Measurements from ENCODE around the gene ICAM1. TPM values are rescaled to one million over a fixed set of nuclear protein-coding genes. Genes with fewer than 3 reads are reported as not detected.
A peak's percentile ranks its signal among the peaks of the same experiment; 100 is the strongest.

ICAM1 gene
- total and polyA plus RNA-seq, 2 of the 13 experiments (the other 11 are each of a cell fraction or from before 2014, with no cell fraction given): 37.9 to 98.4 TPM

DNA sequence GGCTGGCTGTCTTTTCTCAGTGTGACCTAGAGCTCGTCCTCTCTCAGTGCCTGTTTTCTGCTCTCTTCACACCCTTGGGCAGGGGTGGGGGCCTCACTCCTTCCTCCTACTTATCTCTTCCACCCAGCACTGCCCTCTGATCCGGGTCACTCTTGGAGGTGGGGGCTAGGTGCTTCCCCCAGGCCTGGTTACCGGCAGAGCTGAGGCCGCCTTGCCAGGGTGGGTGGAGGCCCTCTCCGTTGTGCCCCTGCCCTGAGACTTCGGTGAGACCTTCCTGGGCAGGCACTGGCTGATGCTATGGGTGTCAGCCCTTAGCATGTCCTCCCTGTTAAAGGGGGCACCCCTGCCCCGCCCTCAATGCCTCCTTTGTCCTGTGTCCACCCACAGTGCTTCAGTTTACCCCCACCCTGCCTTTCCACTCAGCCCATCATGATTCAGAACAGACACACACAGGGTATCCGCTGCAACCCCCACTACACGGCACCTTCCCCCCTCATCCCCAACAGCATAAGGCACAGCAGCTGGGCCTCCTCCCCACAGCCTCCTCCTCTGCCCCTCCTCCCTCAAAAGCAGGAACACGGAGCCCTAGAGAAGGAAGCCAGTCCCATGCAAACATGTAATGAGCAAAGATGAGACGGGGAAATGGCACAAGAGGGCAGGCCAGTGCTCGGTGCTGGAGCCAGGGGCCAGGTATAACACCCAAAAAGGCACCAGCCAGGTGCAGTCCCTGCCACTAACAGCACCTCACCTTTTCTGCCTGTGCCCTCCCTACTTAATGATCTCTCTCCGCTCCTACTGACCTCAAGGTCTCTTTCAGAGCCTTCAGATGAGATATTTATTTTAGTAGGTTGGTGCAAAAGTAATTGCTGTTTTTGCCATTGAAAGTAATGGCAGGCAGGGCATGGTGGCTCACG lies 28.9 kb downstream of the ICAM1 start (continued):
- TF ChIP-seq ZNF891 (CRISPR knock-in tag; IDR thresholded peaks at IDR 0.05) (0 out of 2 replicates have a peak, but pooled peaks have one; percentile 38), ZNF839 (CRISPR knock-in tag; IDR thresholded peaks at IDR 0.05; ENCODE audit: borderline replicate concordance) (no peak)

DNA sequence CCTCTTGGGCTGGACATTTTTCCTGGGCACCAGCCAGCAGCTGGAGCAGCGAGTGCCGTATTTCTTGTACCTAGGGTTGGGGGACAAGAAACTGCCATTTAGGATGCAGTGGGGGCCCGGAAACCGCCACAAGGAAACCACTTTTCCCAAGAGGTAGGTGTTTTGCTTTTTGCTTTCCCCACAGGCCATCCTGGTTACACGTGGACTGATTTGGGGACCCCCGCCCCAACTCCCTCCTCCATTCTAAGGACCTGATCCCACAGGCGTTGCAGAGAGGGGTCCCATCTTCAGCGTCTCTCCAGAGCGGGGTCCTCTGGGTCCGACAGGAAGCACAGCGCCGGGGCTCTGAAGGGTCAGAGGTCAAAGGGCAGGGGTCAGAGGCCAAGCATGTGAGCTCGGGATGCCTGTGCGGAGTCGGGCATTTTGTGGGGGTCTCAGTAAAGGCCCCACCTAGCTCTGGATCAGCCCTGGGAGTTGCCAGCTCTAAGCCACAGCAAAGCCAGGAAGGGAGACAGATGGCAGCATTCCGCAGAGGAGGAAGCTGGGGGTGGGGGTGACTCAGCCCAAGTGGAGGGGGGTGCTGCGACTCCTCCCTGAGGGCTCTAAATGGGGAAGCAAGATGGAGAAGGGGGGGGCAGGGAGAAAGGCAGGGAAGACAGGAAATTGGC lies 34.4 kb downstream of the ICAM1 start:
- FAIRE-seq (no peak), DNase-seq (ENCODE audit: low spot score) (no peak), ATAC-seq (no peak)
- peaks cover 10% of the 10 kb centered on the region for H3K4me1 ChIP-seq (ENCODE audit: insufficient read depth, low read length)
- no peaks in the 10 kb centered on the region for H4K20me1 ChIP-seq (ENCODE audit: insufficient read depth, low read length)
- no peaks in the 10 kb centered on the region for H3K79me2 ChIP-seq (ENCODE audit: insufficient read depth, low read length)
- no peak overlapping the region for H2AFZ ChIP-seq (ENCODE audit: low read length)
- BruUV-seq (replicated peaks): no TSS peak
- WGBS (ENCODE audit: low lambda C conversion rate): 95% methylated on average over 5 of the region's 17 CpGs
- in situ Hi-C loops (cut with HindIII; ENCODE audit: extremely low pct_ligation_motif_present, low pct_unique_long_range_greater_than_20kb) (no loop called here), intact Hi-C loops (cut with micrococcal nuclease; ENCODE audit: unreplicated experiment) (no loop called here)
- ChIA-PET POLR2A (no interaction called here), CTCF (ENCODE audit: low intra/inter-chr PET ratio, low total read pairs) (no interaction called here)
- H3K27ac ChIP-seq (ENCODE audit: extremely low read length, insufficient read depth, low read length): no peak overlapping the region
- no peak overlapping the region for H3K4me2 ChIP-seq (ENCODE audit: low read depth, low read length)
- peaks cover 0 to 4% of the 10 kb centered on the region in 2 experiments; a peak in 1 of 5 replicates for H3K36me3 ChIP-seq (replicated peaks in 1 of 2; ENCODE audit: control insufficient read depth in 1 of 2, insufficient read depth in 2 of 2, low read length in 2 of 2)
- no peak overlapping the region for H3K9ac ChIP-seq (ENCODE audit: insufficient read depth, low read depth, low read length)
- no peaks in the 10 kb centered on the region for H3K27me3 ChIP-seq (ENCODE audit: control insufficient read depth in 1 of 2, insufficient read depth in 2 of 2, low read length in 2 of 2)
- H3K9me3 ChIP-seq (ENCODE audit: low read length): no peaks in the 10 kb centered on the region
- H3K4me3 ChIP-seq (replicated peaks in 1 of 3; ENCODE audit: insufficient read depth in 1 of 3, low read depth in 2 of 3, low read length in 3 of 3): no peak overlapping the region
- TF ChIP-seq FOSL2 (CRISPR knock-in tag; IDR thresholded peaks at IDR 0.05): no peak
- TF ChIP-seq NR2C2 (CRISPR knock-in tag; IDR thresholded peaks at IDR 0.05; ENCODE audit: borderline replicate concordance): 0 out of 2 replicates have a peak, but pooled peaks have one; percentile 20
- no peak for TF ChIP-seq FOXM1 (CRISPR knock-in tag; IDR thresholded peaks at IDR 0.05)
- TF ChIP-seq, protein P1, sequence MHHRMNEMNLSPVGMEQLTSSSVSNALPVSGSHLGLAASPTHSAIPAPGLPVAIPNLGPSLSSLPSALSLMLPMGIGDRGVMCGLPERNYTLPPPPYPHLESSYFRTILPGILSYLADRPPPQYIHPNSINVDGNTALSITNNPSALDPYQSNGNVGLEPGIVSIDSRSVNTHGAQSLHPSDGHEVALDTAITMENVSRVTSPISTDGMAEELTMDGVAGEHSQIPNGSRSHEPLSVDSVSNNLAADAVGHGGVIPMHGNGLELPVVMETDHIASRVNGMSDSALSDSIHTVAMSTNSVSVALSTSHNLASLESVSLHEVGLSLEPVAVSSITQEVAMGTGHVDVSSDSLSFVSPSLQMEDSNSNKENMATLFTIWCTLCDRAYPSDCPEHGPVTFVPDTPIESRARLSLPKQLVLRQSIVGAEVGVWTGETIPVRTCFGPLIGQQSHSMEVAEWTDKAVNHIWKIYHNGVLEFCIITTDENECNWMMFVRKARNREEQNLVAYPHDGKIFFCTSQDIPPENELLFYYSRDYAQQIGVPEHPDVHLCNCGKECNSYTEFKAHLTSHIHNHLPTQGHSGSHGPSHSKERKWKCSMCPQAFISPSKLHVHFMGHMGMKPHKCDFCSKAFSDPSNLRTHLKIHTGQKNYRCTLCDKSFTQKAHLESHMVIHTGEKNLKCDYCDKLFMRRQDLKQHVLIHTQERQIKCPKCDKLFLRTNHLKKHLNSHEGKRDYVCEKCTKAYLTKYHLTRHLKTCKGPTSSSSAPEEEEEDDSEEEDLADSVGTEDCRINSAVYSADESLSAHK (CRISPR knock-in tag; IDR thresholded peaks at IDR 0.05; ENCODE audit: borderline replicate concordance): peak; percentile 97; the same call in 1 of the 2 replicates
- no peak for TF ChIP-seq ATF4 (CRISPR knock-in tag; IDR thresholded peaks at IDR 0.05)
- TF ChIP-seq GFI1 (CRISPR knock-in tag; IDR thresholded peaks at IDR 0.05; ENCODE audit: borderline replicate concordance): no peak
- TF ChIP-seq NR2F6 (IDR thresholded peaks at IDR 0.05): peak; percentile 33; the same call in 1 of the 2 replicates
- TF ChIP-seq NR2F6 (CRISPR knock-in tag; IDR thresholded peaks at IDR 0.05): no peak
- no peak for TF ChIP-seq ZNF337 (CRISPR knock-in tag; IDR thresholded peaks at IDR 0.05; ENCODE audit: borderline replicate concordance, low read depth)
- TF ChIP-seq MYNN (CRISPR knock-in tag; IDR thresholded peaks at IDR 0.05; ENCODE audit: low read depth): no peak
- no peak for TF ChIP-seq HDAC2 (CRISPR knock-in tag; IDR thresholded peaks at IDR 0.05)
- no peak for TF ChIP-seq HIVEP1 (CRISPR knock-in tag; IDR thresholded peaks at IDR 0.05)
- no peak for TF ChIP-seq ATF1 (CRISPR knock-in tag; IDR thresholded peaks at IDR 0.05)
- TF ChIP-seq XBP1 (CRISPR knock-in tag; IDR thresholded peaks at IDR 0.05): no peak
- TF ChIP-seq REXO4 (CRISPR knock-in tag; IDR thresholded peaks at IDR 0.05; ENCODE audit: borderline replicate concordance): no peak
- TF ChIP-seq ATF7 (IDR thresholded peaks at IDR 0.05): no peak
- no peak for TF ChIP-seq ATF7 (CRISPR knock-in tag; IDR thresholded peaks at IDR 0.05)
- TF ChIP-seq ZNF850 (CRISPR knock-in tag; conservative IDR thresholded peaks at IDR 0.05): no peak

Measured in HepG2 (cell line).